ENCODE data around the gene FKBP14. TPM values are rescaled to one million over a fixed set of nuclear protein-coding genes. Genes with fewer than 3 reads are reported as not detected.
"Not testable (repeated sequence)": the region's sequence is repeated elsewhere in the genome, so short reads cannot be mapped to it uniquely, and the experiment has no call there.

FKBP14 gene
- total and polyA plus RNA-seq, 12 donors, result 3.0 to 16.0 (median 13.1) TPM

GRCh38 chr7:29962035-29962434 is 64.5 kb downstream of the FKBP14 start:
- H3K4me3 ChIP-seq, result no peak overlapping the region
- intact Hi-C loops (cut with DNase I), result no loop called here
- ATAC-seq, result no peak
- H3K36me3 ChIP-seq, result peaks cover 0 to 15% (median 0%) of the 10 kb centered on the region in 9 donors
- TF ChIP-seq, protein P1, sequence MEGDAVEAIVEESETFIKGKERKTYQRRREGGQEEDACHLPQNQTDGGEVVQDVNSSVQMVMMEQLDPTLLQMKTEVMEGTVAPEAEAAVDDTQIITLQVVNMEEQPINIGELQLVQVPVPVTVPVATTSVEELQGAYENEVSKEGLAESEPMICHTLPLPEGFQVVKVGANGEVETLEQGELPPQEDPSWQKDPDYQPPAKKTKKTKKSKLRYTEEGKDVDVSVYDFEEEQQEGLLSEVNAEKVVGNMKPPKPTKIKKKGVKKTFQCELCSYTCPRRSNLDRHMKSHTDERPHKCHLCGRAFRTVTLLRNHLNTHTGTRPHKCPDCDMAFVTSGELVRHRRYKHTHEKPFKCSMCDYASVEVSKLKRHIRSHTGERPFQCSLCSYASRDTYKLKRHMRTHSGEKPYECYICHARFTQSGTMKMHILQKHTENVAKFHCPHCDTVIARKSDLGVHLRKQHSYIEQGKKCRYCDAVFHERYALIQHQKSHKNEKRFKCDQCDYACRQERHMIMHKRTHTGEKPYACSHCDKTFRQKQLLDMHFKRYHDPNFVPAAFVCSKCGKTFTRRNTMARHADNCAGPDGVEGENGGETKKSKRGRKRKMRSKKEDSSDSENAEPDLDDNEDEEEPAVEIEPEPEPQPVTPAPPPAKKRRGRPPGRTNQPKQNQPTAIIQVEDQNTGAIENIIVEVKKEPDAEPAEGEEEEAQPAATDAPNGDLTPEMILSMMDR (IDR thresholded peaks at IDR 0.05), result no peak
- H3K4me1 ChIP-seq, result no peaks in the 10 kb centered on the region
- no peak overlapping the region for H3K27ac ChIP-seq
- DNase-seq, result no peak
- 93 to 100% methylated on average over 1 of the region's 1 CpG for WGBS, 2 donors
- no peaks in the 10 kb centered on the region for H3K9me3 ChIP-seq
- H3K27me3 ChIP-seq, result no peaks in the 10 kb centered on the region

DNA sequence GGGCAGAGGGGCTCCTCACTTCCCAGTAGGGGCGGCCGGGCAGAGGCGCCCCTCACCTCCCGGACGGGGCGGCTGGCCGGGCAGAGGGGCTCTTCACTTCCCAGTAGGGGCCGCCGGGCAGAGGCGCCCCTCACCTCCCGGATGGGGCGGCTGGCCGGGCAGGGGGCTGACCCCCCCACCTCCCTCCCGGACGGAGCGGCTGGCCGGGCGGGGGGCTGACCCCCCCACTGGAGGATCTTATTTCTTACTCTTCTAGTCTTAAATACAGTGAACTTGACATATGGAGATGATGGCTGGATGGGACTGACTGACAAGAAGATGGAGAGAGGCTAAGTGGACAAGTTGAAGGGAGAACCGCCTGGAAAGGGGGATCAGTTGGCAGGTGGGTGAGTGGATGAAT is 64.9 kb downstream of the FKBP14 start:
- intact Hi-C loops (cut with DNase I), result not testable (repeated sequence)

More for the DNA sequence above, 64.9 kb downstream of the FKBP14 start:
- not testable (repeated sequence) for H3K4me3 ChIP-seq, H3K4me1 ChIP-seq, H3K9me3 ChIP-seq, DNase-seq, H3K27me3 ChIP-seq, ATAC-seq, H3K27ac ChIP-seq
- 96 to 97% methylated on average over 6 to 12 of the region's 19 CpGs for WGBS, 2 donors
- H3K36me3 ChIP-seq, result peaks cover 0 to 15% (median 0%) of the 10 kb centered on the region in 9 donors

Other genes with a start within 250 kb of the FKBP14 start
- 10 to 100 TPM in 3 of 10 donors, 1 to 10 TPM in 7; 4.4 to 15.4 (median 7.7) TPM for gene WIPF3, start 220.2 kb downstream of the FKBP14 start, total RNA-seq
- gene WIPF3, start 220.2 kb downstream of the FKBP14 start, polyA plus RNA-seq, result 1 to 10 TPM; 1.1 to 6.7 TPM
- gene SCRN1, start 36.9 kb downstream of the FKBP14 start, total RNA-seq, result 10 to 100 TPM in 8 of 10 donors, 1 to 10 TPM in 2; 8.3 to 36.8 (median 23.9) TPM
- 1 to 10 TPM; 3.1 to 4.2 TPM for gene SCRN1, start 36.9 kb downstream of the FKBP14 start, polyA plus RNA-seq
- 1 to 10 TPM; 2.4 to 6.0 (median 4.4) TPM for gene PLEKHA8, start 1.7 kb upstream of the FKBP14 start, total RNA-seq
- gene PLEKHA8, start 1.7 kb upstream of the FKBP14 start, polyA plus RNA-seq, result 1 to 10 TPM; 1.8 TPM
- gene MTURN, start 108.3 kb upstream of the FKBP14 start, total RNA-seq, result 10 to 100 TPM; 16.2 to 46.4 (median 31.7) TPM
- 10 to 100 TPM in 1 of 2 donors, 1 to 10 TPM in 1; 8.8 to 11.0 TPM for gene MTURN, start 108.3 kb upstream of the FKBP14 start, polyA plus RNA-seq